PC-3 (cell line): Measurements from ENCODE around the gene MAPK12. TPM values are rescaled to one million over a fixed set of nuclear protein-coding genes. Genes with fewer than 3 reads are reported as not detected.
A peak's percentile ranks its signal among the peaks of the same experiment; 100 is the strongest.

ENCODE experiments used
- ATAC-seq: fragments of 200-7000 bp; cut with Tn5 transposase; 2 replicates; pipeline ENCODE4 v1.9.1; 2020; ENCODE audit warnings: mild to moderate bottlenecking, moderate library complexity
- BruUV-seq: library from RNA; stranded (reverse); fragments of 400-500 nt; replicated peaks from 2 replicates; lab custom pipeline; 2021; lab: Mats Ljungman, UMichigan
- CTCF ChIA-PET: fragments of 300-600 bp; sonication (Branson Sonifier 250); formaldehyde crosslinking; loops from one replicate; lab custom pipeline; 2022; ENCODE audit warnings: antibody characterized with exemption; lab: Charles Lee
- POLR2A ChIA-PET: fragments of 300-600 bp; sonication (Branson Sonifier 250); formaldehyde crosslinking; loops from one replicate; lab custom pipeline; 2022; ENCODE audit warnings: antibody characterized with exemption; ENCODE audit not compliant: unreplicated experiment; lab: Charles Lee
- DNase-seq: peaks from one replicate; pipeline ENCODE4 v3.0.0-alpha.2; 2015
- H2AFZ ChIP-seq: fragments of 300-600 bp; sonication (generic); 2 replicates; pipeline ENCODE4 v1.6.0; 2016; ENCODE audit warnings: antibody characterized with exemption, low read length
- H3F3A ChIP-seq: fragments of 300-600 bp; sonication (generic); one replicate; pipeline ENCODE4 v1.6.0; 2017; ENCODE audit warnings: antibody characterized with exemption, low read length, control low read depth, mild to moderate bottlenecking; ENCODE audit not compliant: unreplicated experiment
- H3K27ac ChIP-seq: fragments of 300-600 bp; sonication (generic); 2 replicates; pipeline ENCODE4 v1.5.1; 2016; ENCODE audit warnings: mild to moderate bottlenecking, low read length
- H3K27me3 ChIP-seq: fragments of 300-600 bp; sonication (generic); 2 replicates; pipeline ENCODE4 v1.6.1; 2016; ENCODE audit warnings: low read length, mixed read lengths
- H3K36me3 ChIP-seq: fragments of 300-600 bp; sonication (generic); 2 replicates; pipeline ENCODE4 v1.6.1; 2016; ENCODE audit warnings: low read depth, mixed run types, low read length, mixed read lengths
- H3K4me1 ChIP-seq: fragments of 300-600 bp; sonication (generic); 2 replicates; pipeline ENCODE4 v1.5.1; 2016; ENCODE audit warnings: low read length; ENCODE audit not compliant: insufficient read depth
- H3K4me2 ChIP-seq: fragments of 300-600 bp; sonication (generic); 2 replicates; pipeline ENCODE4 v1.6.0; 2016; ENCODE audit warnings: low read length
- H3K4me3 ChIP-seq: fragments of 300-600 bp; sonication (generic); 2 replicates; pipeline ENCODE4 v1.5.1; 2016; ENCODE audit warnings: mild to moderate bottlenecking, low read length, mixed read lengths
- H3K79me2 ChIP-seq: fragments of 300-600 bp; sonication (generic); 2 replicates; pipeline ENCODE4 v1.6.1; 2017; ENCODE audit warnings: low read length, mixed read lengths
- H3K9ac ChIP-seq: fragments of 300-600 bp; sonication (generic); 2 replicates; pipeline ENCODE4 v1.6.0; 2016; ENCODE audit warnings: mild to moderate bottlenecking, low read length
- H3K9me2 ChIP-seq: fragments of 300-600 bp; sonication (generic); replicated peaks from 2 replicates; pipeline ENCODE4 v1.6.1; 2016; ENCODE audit warnings: mixed run types, low read length, mixed read lengths
- H3K9me3 ChIP-seq: fragments of 300-600 bp; sonication (generic); 2 replicates; pipeline ENCODE4 v1.6.1; 2016; ENCODE audit warnings: low read length, mixed read lengths
- H4K20me1 ChIP-seq: fragments of 300-600 bp; sonication (generic); 2 replicates; pipeline ENCODE4 v1.6.1; 2016; ENCODE audit warnings: low read length, mixed read lengths
- CTCF ChIP-seq: fragments of 300-600 bp; sonication (generic); conservative IDR thresholded peaks from 2 replicates; pipeline ENCODE4 v1.5.1; 2017; ENCODE audit warnings: antibody characterized with exemption, low read depth, mild to moderate bottlenecking, low read length
- EZH2 ChIP-seq: fragments of 300-600 bp; sonication (generic); IDR thresholded peaks from one replicate; pipeline ENCODE4 v1.6.1; 2017; ENCODE audit warnings: antibody characterized with exemption, mild to moderate bottlenecking, low read length; ENCODE audit not compliant: unreplicated experiment
- EZH2phosphoT487 ChIP-seq: fragments of 300-600 bp; sonication (generic); IDR thresholded peaks from 2 replicates; pipeline ENCODE4 v1.6.1; 2018; ENCODE audit warnings: mild to moderate bottlenecking, antibody characterized with exemption, low read length, borderline replicate concordance
- intact Hi-C: fragments of 100-400 bp; cut with micrococcal nuclease; formaldehyde crosslinking; loops from 2 replicates; pipeline ENCODE4 v1.9.0; 2023
- total RNA-seq: library from RNA; depleted of rRNA; stranded (reverse); fragments of >200 nt; gene quantifications from 2 replicates; pipeline ENCODE4 v1.2.3, GENCODE V29; 2014

MAPK12 gene
- total RNA-seq, 1 experiment from 2014 or later = 22.4 TPM

- no peaks in the 10 kb centered on the region for H3F3A ChIP-seq
- H3K27me3 ChIP-seq = no peaks in the 10 kb centered on the region
- H3K9me3 ChIP-seq = no peaks in the 10 kb centered on the region
- no TSS peak for BruUV-seq
- no peaks in the 10 kb centered on the region for H3K9me2 ChIP-seq
- peak; percentile 56 for DNase-seq
- intact Hi-C loops = loop anchor here (1.0 kb wide), 1 partner anchor 22 kb away; no protein-coding TSS in a partner anchor
- ChIA-PET CTCF (no interaction called here), POLR2A (interaction anchor here (0.7 to 0.9 kb wide), 2 partner anchors 12 to 25 kb away, joined by 3 to 6 read pairs; partner anchors contain the start of gene PLXNB2)
- no peaks in the 10 kb centered on the region for H4K20me1 ChIP-seq
- TF ChIP-seq EZH2 = no peak
- no peak for TF ChIP-seq CTCF
- no peak for TF ChIP-seq EZH2phosphoT487
- H2AFZ ChIP-seq = no peak overlapping the region
- ATAC-seq = peak; percentile 26
- peak overlapping the region; percentile 63 for H3K9ac ChIP-seq
- peaks cover 13% of the 10 kb centered on the region for H3K79me2 ChIP-seq
- peak overlapping the region; percentile 37; the same call in 1 of the 2 replicates for H3K4me3 ChIP-seq
- H3K4me2 ChIP-seq = peak overlapping the region; percentile 77
- H3K4me1 ChIP-seq = peaks cover 16% of the 10 kb centered on the region
- peak overlapping the region; percentile 83 for H3K27ac ChIP-seq
- H3K36me3 ChIP-seq = peaks cover 16% of the 10 kb centered on the region; the same call in 1 of the 2 replicates
These were observed 20.5 kb upstream of the MAPK12 start for GRCh38 chr22:50281957-50282356.

- DNase-seq (no peak), ATAC-seq (no peak)
- ChIA-PET POLR2A (no interaction called here), CTCF (no interaction called here)
- BruUV-seq = TSS peak; percentile 40
- H3K4me2 ChIP-seq = no peak overlapping the region
- TF ChIP-seq EZH2 = no peak
- TF ChIP-seq CTCF = no peak
- TF ChIP-seq EZH2phosphoT487 = no peak
- no peaks in the 10 kb centered on the region for H3K9me3 ChIP-seq
- no peaks in the 10 kb centered on the region for H3K9me2 ChIP-seq
- intact Hi-C loops = no loop called here
- peak overlapping the region; percentile 83 for H3K27ac ChIP-seq
- peaks cover 16% of the 10 kb centered on the region for H3K4me1 ChIP-seq
- H3K79me2 ChIP-seq = peaks cover 13% of the 10 kb centered on the region
- H2AFZ ChIP-seq = no peak overlapping the region
- H4K20me1 ChIP-seq = no peaks in the 10 kb centered on the region
- peaks cover 22% of the 10 kb centered on the region for H3K36me3 ChIP-seq
- H3F3A ChIP-seq = no peaks in the 10 kb centered on the region
- H3K4me3 ChIP-seq = no peak overlapping the region
- H3K27me3 ChIP-seq = no peaks in the 10 kb centered on the region
- H3K9ac ChIP-seq = no peak overlapping the region
These were observed 19.9 kb upstream of the MAPK12 start for GRCh38 chr22:50281384-50281760.

- no peak for DNase-seq
- CTCF ChIA-PET = no interaction called here
- POLR2A ChIA-PET = no interaction called here
- Histone ChIP-seq H2AFZ (no peak overlapping the region), H3K27ac (no peak overlapping the region), H3K79me2 (peaks cover 13% of the 10 kb centered on the region), H3K4me2 (no peak overlapping the region), H3K36me3 (peaks cover 27% of the 10 kb centered on the region), H3K9me2 (no peaks in the 10 kb centered on the region), H3K9me3 (no peaks in the 10 kb centered on the region), H4K20me1 (no peaks in the 10 kb centered on the region), H3K27me3 (no peaks in the 10 kb centered on the region), H3K4me3 (no peak overlapping the region), H3F3A (no peaks in the 10 kb centered on the region), H3K9ac (no peak overlapping the region), H3K4me1 (peaks cover 16% of the 10 kb centered on the region)
- no peak for ATAC-seq
- intact Hi-C loops = no loop called here
- no TSS peak for BruUV-seq
- TF ChIP-seq EZH2phosphoT487 (no peak), CTCF (no peak), EZH2 (no peak)
These were observed 19.4 kb upstream of the MAPK12 start for GRCh38 chr22:50280708-50281383.
